ACC112 (cell line): ENCODE measurements around the gene CPEB4.

Source experiments
- H2AFZ ChIP-seq: fragments of 200-600 bp; sonication (generic); one replicate; pipeline ENCODE4 v1.6.0; 2017; ENCODE audit warnings: antibody characterized with exemption, low read length; ENCODE audit not compliant: unreplicated experiment
- H3K27ac ChIP-seq: fragments of 200-600 bp; sonication (generic); 2 replicates; pipeline ENCODE4 v1.5.1; 2014; ENCODE audit warnings: low read depth, mild to moderate bottlenecking, antibody characterized with exemption, low read length, moderate library complexity
- H3K27me3 ChIP-seq: fragments of 200-600 bp; sonication (generic); 2 replicates; pipeline ENCODE4 v1.6.1; 2014; ENCODE audit warnings: mild to moderate bottlenecking, antibody characterized with exemption, low read length, moderate library complexity, mixed read lengths; ENCODE audit not compliant: insufficient read depth
- H3K36me3 ChIP-seq: fragments of 200-600 bp; sonication (generic); 2 replicates; pipeline ENCODE4 v1.6.1; 2016; ENCODE audit warnings: mild to moderate bottlenecking, antibody characterized with exemption, low read length, moderate library complexity, mixed read lengths; ENCODE audit not compliant: insufficient read depth
- H3K4me1 ChIP-seq: fragments of 200-600 bp; sonication (generic); one replicate; pipeline ENCODE4 v1.6.1; 2016; ENCODE audit warnings: low read length, mixed read lengths; ENCODE audit not compliant: insufficient read depth, unreplicated experiment, control insufficient read depth
- H3K4me3 ChIP-seq: fragments of 200-600 bp; sonication (generic); 2 replicates; pipeline ENCODE4 v1.5.1; 2014; ENCODE audit warnings: mild to moderate bottlenecking, low read depth, low read length
- H3K79me2 ChIP-seq: fragments of 200-600 bp; sonication (generic); one replicate; pipeline ENCODE4 v1.6.0; 2016; ENCODE audit warnings: low read length; ENCODE audit not compliant: control insufficient read depth, unreplicated experiment, insufficient read depth

CPEB4 gene

DNA sequence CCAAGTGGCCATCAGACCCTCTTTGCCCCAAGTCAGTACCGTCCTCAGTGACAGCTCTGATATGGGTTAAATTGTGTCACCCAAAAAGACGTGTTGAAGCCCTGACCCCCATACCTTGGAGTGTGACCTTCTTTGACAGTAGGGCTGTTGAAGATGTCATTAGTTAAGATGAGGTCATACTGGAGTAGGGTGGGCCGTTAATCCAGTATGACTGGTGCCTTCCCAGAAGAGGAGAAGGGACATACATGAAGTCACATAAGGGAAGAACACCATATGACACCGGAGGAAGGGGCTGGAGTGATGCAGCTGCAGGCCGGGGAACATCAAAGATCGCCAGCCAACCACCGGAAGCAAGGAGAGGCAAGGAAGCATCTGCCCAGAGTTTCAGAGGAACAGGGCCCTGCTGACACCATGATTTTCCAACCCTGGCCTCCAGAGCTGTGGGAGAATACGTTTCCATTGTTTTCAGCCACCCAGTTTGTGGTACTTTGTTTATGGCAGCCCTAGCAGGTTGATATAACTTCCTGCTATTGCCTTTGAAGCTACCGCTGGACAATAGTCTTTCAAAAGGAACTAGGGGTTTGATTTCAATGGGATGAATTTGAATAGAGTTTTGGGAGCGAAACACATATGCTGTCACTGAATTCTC lies 36.4 kb upstream of the CPEB4 start:
- no peaks in the 10 kb centered on the region for H3K36me3 ChIP-seq

DNA sequence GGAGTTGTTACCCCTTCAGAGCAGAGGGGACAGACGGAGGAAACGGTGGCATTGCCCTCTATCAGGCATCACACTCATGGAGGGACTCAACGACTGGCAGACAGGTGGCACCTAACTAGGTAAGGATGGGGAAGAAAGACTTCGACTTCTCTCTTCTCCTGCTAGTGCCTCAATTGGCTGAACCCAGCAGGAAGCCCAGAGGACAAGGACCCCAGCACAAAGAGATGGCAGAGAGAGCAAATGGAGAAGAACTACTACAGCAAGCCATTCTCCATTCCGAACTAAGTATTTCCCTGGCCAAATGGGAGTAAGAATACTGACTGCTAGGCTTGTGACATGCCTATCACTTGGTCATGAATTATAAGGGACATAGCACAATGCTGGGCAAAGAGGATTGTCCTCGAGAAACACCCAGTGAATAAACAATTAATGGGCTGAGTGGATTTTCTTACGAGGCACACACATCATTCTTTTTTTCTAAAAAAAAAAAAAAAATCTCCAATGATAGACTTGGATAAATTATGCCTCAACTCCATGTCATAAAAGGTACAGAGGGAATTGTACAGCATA lies 35.3 kb upstream of the CPEB4 start:
- Histone ChIP-seq H3K4me3 (no peak overlapping the region), H3K27me3 (no peaks in the 10 kb centered on the region), H3K36me3 (no peaks in the 10 kb centered on the region), H3K79me2 (no peaks in the 10 kb centered on the region), H2AFZ (no peak overlapping the region), H3K27ac (no peak overlapping the region), H3K4me1 (peaks cover 16% of the 10 kb centered on the region)

More for the DNA sequence above, 36.4 kb upstream of the CPEB4 start:
- peaks cover 16% of the 10 kb centered on the region for H3K4me1 ChIP-seq
- H3K27me3 ChIP-seq: no peaks in the 10 kb centered on the region
- no peak overlapping the region for H3K27ac ChIP-seq
- H3K79me2 ChIP-seq: no peaks in the 10 kb centered on the region
- no peak overlapping the region for H2AFZ ChIP-seq
- H3K4me3 ChIP-seq: no peak overlapping the region

DNA sequence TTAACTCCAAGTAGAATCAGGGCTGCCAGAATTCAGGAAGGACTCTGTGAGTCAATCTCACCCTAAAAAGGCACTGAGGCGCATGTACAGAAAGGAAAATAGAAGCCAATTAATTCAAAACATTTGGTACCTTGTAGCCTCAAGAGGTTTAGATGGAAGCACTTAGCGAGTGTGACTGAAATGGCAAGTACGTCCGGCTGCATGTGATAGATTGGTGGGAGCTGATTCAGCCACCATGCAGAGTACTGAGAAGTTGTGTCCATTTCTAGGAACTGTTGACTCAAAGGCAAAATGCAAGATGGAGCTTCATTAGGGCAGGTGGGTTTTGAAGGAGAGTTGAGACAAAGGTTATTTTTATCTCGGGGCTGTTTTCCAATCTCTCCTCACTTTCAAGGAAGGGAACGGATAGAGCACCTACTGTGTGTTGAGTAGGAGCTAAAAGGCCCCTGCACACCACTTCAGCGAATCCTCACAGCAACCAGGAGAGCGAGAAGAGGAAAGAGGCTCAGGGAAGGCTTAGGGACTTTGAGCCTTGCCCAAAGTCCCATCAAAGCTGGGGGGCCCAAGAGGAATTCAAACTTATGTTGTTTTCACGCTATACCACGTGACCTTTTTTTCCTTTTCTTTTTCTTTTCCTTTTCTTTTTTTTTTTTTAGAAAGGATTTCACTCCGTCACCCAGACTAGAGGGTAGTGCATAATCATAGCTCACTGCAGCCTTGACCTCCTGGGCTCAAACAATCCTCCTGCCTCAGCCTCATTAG lies 34.6 kb upstream of the CPEB4 start:
- Histone ChIP-seq H3K79me2 (no peaks in the 10 kb centered on the region), H3K27ac (peak overlapping the region; percentile 88), H2AFZ (no peak overlapping the region), H3K4me1 (peaks cover 19% of the 10 kb centered on the region), H3K27me3 (no peaks in the 10 kb centered on the region), H3K4me3 (no peak overlapping the region), H3K36me3 (no peaks in the 10 kb centered on the region)

DNA sequence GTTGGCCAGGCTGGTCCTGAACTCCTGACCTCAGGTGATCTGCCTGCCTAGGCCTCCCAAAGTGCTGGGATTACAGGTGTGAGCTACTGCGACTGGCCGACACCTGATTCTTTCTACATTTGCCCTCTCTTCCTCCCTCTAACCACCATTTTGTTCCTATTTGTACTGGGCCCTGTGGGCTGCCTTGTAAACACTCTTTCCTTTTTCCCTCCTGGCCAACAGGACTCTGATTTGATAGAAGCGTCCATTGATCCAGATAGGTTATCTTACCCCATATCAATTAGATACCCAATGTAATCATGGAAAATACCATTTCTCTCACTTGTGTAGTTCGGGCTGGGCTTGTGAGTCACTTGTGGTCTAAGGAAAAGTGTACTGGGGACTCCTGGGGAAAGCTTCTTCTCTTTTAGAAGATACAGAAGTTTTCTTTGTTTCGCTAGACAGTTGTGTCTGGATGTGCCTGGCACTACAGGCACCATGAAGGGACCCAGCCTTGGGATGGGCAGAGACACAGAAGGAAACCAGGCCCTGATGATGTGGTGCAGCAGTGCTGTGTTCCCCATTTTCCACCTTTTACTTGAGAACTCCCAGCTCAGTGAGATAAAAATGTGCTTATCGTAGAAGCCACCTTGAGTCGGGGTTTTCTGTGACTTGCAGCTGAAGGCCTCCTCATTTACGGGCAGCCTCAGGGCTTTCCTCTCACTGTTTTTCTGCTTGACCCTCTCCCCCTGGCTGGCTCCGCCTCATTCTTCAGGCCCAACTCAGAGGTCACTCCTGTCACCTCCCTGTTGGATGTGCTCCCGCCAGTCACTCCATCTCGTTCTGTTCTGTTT lies 32.8 kb upstream of the CPEB4 start:
- Histone ChIP-seq H3K27me3 (no peaks in the 10 kb centered on the region), H2AFZ (peak overlapping the region; percentile 14), H3K36me3 (no peaks in the 10 kb centered on the region), H3K4me1 (peaks cover 29% of the 10 kb centered on the region), H3K27ac (peak overlapping the region; percentile 88), H3K79me2 (no peaks in the 10 kb centered on the region), H3K4me3 (no peak overlapping the region)

DNA sequence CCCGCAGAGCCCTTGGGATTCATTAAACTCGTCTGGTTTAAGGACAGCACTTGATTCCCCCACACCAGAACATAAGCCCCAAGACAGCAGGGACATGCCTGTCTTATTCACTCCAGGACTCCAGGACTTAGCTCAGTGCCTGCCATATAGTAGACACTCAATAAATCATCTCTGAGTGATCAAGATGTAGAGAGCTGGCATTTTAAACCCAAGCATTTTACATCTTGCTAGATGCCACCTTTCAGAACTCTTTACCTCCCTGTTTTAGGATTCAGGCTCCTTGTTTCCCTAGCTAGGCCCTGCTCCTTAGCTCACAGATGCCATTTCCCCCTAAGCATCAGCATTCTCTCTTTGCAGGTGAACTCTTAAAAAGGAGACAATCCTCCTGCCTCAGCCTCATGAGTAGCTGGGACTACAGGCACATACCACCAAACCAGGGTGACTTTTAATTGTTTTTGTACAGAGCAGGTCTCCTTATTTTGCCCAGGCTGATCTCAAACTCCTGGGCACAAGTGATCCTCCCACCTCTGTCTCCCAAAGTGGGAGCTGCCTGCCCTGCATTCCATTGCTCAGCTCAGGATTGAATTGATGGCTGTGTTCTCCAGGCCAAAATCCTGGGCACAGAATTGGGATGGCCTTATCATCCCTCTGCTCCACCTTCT lies 32.0 kb upstream of the CPEB4 start:
- Histone ChIP-seq H2AFZ (no peak overlapping the region), H3K79me2 (no peaks in the 10 kb centered on the region), H3K4me1 (peaks cover 29% of the 10 kb centered on the region), H3K36me3 (no peaks in the 10 kb centered on the region), H3K4me3 (no peak overlapping the region), H3K27ac (no peak overlapping the region), H3K27me3 (no peaks in the 10 kb centered on the region)

DNA sequence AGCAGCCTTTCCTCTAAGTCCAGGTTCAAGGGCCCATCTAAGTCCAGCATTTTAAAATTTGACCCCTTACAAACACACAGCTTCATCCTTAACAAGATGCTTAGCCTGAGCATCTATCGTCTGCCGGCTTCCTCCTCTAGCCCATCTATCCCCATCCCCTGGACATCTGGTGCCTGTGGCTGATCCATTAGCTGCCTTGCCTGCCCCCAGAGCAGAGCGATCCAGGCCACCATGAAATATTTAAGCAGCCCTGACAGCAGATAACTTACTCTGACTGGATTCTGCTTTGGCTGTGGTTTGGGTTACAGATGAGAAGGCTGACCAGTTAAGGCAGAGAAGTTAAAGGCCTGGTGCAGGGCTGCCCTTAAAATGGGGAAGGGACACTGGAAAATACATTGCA lies 30.9 kb upstream of the CPEB4 start:
- no peak overlapping the region for H2AFZ ChIP-seq
- H3K4me3 ChIP-seq: no peak overlapping the region
- H3K27me3 ChIP-seq: no peaks in the 10 kb centered on the region
- H3K27ac ChIP-seq: no peak overlapping the region
- peaks cover 29% of the 10 kb centered on the region for H3K4me1 ChIP-seq
- no peaks in the 10 kb centered on the region for H3K36me3 ChIP-seq
- no peaks in the 10 kb centered on the region for H3K79me2 ChIP-seq

DNA sequence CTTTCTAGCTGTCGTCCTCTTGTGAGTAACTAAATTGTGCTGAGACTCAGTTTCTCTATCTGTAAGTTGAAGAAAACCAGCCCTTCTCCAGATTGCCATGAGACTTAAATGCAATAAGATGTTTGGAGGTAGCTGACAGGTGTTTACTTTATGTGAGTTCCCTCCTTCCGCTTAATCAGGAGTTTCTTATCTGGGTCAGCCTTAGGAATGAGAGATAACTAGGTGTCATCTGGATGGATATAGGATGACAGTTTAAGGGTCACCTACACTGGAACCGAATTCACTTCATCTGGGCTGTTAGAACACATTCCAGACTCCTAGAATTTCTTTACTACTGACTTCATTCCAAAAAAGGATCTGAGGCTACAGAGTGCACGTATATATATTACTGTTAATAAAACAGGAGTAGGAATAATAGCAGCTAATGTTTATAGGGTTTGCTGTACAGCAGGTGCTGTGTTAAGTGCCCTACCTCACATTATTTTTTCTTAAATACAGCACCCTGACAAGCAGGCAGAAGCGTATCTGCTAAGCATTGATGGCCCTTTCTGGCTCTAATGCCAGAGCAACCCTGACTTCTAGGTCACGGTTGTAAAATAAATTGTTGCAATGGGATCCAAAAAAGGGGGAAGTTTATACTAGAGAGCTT lies 30.0 kb upstream of the CPEB4 start:
- Histone ChIP-seq H3K27me3 (no peaks in the 10 kb centered on the region), H3K79me2 (no peaks in the 10 kb centered on the region), H3K36me3 (no peaks in the 10 kb centered on the region), H2AFZ (no peak overlapping the region), H3K4me3 (no peak overlapping the region), H3K4me1 (peaks cover 29% of the 10 kb centered on the region), H3K27ac (no peak overlapping the region)

DNA sequence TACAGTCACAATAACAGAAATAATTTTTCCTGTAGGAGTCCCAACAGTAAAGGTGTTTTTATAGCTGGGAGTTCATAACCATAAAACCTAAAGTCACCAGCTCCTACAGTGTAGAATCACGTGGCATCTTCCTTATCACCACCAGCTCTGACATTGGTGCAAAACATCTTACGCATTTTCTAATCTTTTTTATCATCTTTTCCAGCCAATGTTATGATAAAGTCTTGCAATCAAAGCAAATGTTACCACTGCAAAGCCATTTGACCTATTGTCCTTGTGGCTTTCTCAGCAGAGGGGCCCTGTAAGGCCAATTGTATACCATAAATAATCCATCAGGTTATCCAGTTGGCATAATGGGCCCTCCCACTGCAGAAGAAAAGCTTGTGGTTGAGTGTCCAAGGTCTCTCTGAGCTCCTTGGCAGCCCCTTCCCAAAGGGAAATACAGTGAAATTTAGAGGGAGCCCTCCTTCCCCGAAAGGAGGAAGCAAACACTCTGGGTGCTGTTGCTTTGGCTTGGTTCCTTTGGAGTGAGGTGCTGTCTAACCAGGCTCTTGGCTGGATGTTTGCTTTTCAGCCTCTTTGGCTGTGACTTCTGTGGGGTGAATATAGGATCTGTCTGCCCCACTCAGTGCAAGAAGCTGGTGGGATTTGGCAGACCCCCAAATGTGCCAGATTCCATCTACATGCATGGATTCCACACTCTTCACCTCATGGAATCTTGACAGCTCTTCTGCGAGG lies 29.3 kb upstream of the CPEB4 start:
- Histone ChIP-seq H3K4me3 (no peak overlapping the region), H3K79me2 (no peaks in the 10 kb centered on the region), H2AFZ (no peak overlapping the region), H3K27me3 (no peaks in the 10 kb centered on the region), H3K27ac (no peak overlapping the region), H3K4me1 (peaks cover 29% of the 10 kb centered on the region), H3K36me3 (no peaks in the 10 kb centered on the region)

DNA sequence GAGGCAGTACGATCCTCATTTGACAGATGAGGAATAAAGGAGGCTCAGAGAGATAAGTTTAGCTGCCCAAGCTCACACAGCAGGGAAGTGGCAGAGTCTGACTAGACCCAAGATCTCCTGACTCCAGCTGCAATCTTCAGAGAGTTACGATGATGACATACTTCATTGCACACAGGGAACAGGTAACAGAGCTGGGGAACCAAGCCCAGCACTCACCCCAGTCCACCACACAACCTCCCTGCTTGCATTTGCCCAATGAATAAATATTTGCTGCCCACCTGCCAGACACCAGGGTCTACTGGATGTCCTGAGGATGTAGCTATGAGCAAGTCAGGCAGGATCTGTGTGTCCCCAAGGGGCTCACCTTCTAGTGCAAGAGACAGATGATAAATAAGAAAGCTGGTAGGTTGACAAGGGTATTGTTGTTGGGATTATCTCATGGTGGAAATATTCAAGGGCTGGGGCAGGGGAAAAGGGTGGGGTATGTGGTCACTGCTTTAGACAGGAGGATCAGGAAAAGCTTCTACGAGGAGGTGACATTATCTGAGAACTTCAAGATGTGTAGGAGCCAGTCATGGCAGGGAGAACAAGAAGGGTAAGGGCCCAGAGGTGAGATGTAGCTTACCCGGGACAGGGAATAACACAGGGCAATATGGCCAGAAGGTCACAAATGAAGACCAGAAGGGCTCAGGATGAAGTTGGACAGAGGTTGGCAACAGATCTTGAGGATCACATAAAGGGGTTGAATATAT lies 28.6 kb upstream of the CPEB4 start:
- H2AFZ ChIP-seq: no peak overlapping the region
- H3K79me2 ChIP-seq: no peaks in the 10 kb centered on the region
- H3K4me3 ChIP-seq: no peak overlapping the region
- peaks cover 25% of the 10 kb centered on the region for H3K4me1 ChIP-seq
- H3K27ac ChIP-seq: no peak overlapping the region
- H3K36me3 ChIP-seq: no peaks in the 10 kb centered on the region
- H3K27me3 ChIP-seq: no peaks in the 10 kb centered on the region
